K562 (cell line): ENCODE data around the gene TMEM217. TPM values are rescaled to one million over a fixed set of nuclear protein-coding genes. Genes with fewer than 3 reads are reported as not detected.
A peak's percentile ranks its signal among the peaks of the same experiment; 100 is the strongest.

Experiments
- ATAC-seq: fragments of 200-7000 bp; cut with Tn5 transposase; 3 replicates; pipeline ENCODE4 v1.9.1; 2020; ENCODE audit warnings: moderate library complexity
- BruUV-seq: library from RNA; stranded (reverse); fragments of 400-500 nt; replicated peaks from 2 replicates; lab custom pipeline; 2021; lab: Mats Ljungman, UMichigan
- CTCF ChIA-PET: fragments of 300-600 bp; formaldehyde crosslinking; extraction: SDS; loops from one replicate; lab custom pipeline; 2021; ENCODE audit warnings: low intra/inter-chr PET ratio; lab: Yijun Ruan, JAX
- POLR2A ChIA-PET: fragments of 300-600, 350-650 bp; sonication (Branson Sonifier 250); formaldehyde crosslinking; extraction: SDS; loops from one replicate; lab custom pipeline; 2021; ENCODE audit warnings: antibody characterized with exemption, inconsistent platforms; lab: Yijun Ruan, JAX
- DNase-seq, 4 experiments: peaks; one replicate each; pipeline versions ENCODE4 v3.0.0 to v3.0.0-alpha.2; 2011 to 2018; ENCODE audit warnings: low spot score in 3 of 4, mixed read lengths in 3 of 4; ENCODE audit errors: extremely low read depth in 1 of 4
- FAIRE-seq: peaks from 2 replicates; lab custom pipeline; 2011; peaks lifted over from hg19 to GRCh38; lab: Jason Lieb, UNC
- H2AFZ ChIP-seq: 2 replicates; pipeline ENCODE4 v1.6.0; 2011; ENCODE audit warnings: low read depth, low read length, control low read depth, inconsistent platforms
- H3K27ac ChIP-seq: fragments of 200-600 bp; 3 replicates; pipeline ENCODE4 v1.8.0; 2011; ENCODE audit warnings: low read depth, mild to moderate bottlenecking, control low read depth, inconsistent platforms, low read length, moderate library complexity, mixed read lengths; ENCODE audit errors: extremely low read depth
- H3K27me3 ChIP-seq, 2 experiments: fragments of 300-600 bp in 1 of 2; 2 replicates in 1 of 2; 3 replicates in 1 of 2; pipeline versions ENCODE4 v1.6.0 to v1.8.0; 2011; ENCODE audit warnings: inconsistent platforms in 2 of 2, low read length in 2 of 2, mild to moderate bottlenecking in 1 of 2, mixed read lengths in 1 of 2, moderate library complexity in 1 of 2; ENCODE audit not compliant: control insufficient read depth in 2 of 2, insufficient read depth in 2 of 2
- H3K36me3 ChIP-seq: fragments of 300-600 bp; 3 replicates; pipeline ENCODE4 v1.8.0; 2011; ENCODE audit warnings: mild to moderate bottlenecking, low read length, inconsistent platforms; ENCODE audit not compliant: control insufficient read depth, insufficient read depth
- H3K4me1 ChIP-seq, 2 experiments: fragments of 200-600 bp in 1 of 2; replicated peaks in 1 of 2; 2 replicates in 1 of 2; 3 replicates in 1 of 2; pipeline versions ENCODE4 v1.5.1 to v1.8.0; 2011; ENCODE audit warnings: inconsistent platforms in 2 of 2, low read length in 2 of 2, mild to moderate bottlenecking in 1 of 2, mixed read lengths in 1 of 2, moderate library complexity in 1 of 2; ENCODE audit not compliant: control insufficient read depth in 2 of 2, insufficient read depth in 2 of 2
- H3K4me2 ChIP-seq: 2 replicates; pipeline ENCODE4 v1.6.1; 2011; ENCODE audit warnings: low read length, control low read depth, inconsistent platforms, mixed read lengths; ENCODE audit not compliant: insufficient read depth
- H3K4me3 ChIP-seq: fragments of 200-600 bp; sonication (generic), shearing (Covaris generic); 2 replicates; pipeline ENCODE4 v1.5.1; 2016; ENCODE audit warnings: control low read depth, inconsistent platforms
- H3K79me2 ChIP-seq: fragments of 200-600 bp; 3 replicates; pipeline ENCODE4 v1.8.0; 2011; ENCODE audit warnings: low read length, inconsistent platforms; ENCODE audit not compliant: control insufficient read depth, insufficient read depth
- H3K9ac ChIP-seq, 2 experiments: 2 replicates each; pipeline versions ENCODE4 v1.6.0 to v1.6.1; 2011; ENCODE audit warnings: low read depth in 2 of 2, low read length in 2 of 2, control low read depth in 1 of 2, inconsistent platforms in 1 of 2, mild to moderate bottlenecking in 1 of 2, mixed read lengths in 1 of 2; ENCODE audit not compliant: insufficient read depth in 1 of 2
- H3K9me1 ChIP-seq: one replicate; pipeline ENCODE4 v1.6.0; 2011; ENCODE audit warnings: inconsistent platforms, mild to moderate bottlenecking, low read length, moderate library complexity; ENCODE audit not compliant: control insufficient read depth, insufficient read depth
- H3K9me3 ChIP-seq: replicated peaks from 2 replicates; pipeline ENCODE4 v1.5.1; 2011; ENCODE audit warnings: low read depth, low read length, inconsistent platforms; ENCODE audit not compliant: control insufficient read depth, insufficient read depth
- H4K20me1 ChIP-seq: replicated peaks from 2 replicates; pipeline ENCODE4 v1.6.1; 2011; ENCODE audit warnings: low read length, inconsistent platforms, mixed read lengths; ENCODE audit not compliant: control insufficient read depth, insufficient read depth
- ATF7 ChIP-seq: fragments of 450-650 bp; IDR thresholded peaks from 2 replicates; pipeline ENCODE4 v1.7.1; 2014; ENCODE audit warnings: mild to moderate bottlenecking, moderate library complexity
- JUND ChIP-seq, 2 experiments: IDR thresholded peaks; 2 replicates in 1 of 2; 3 replicates in 1 of 2; pipeline ENCODE4 v1.6.1; 2011; ENCODE audit warnings: borderline replicate concordance in 2 of 2, low read depth in 2 of 2, low read length in 2 of 2, improper control_type of control experiment in 1 of 2, missing biosample characterization in 1 of 2, missing genetic modification characterization in 1 of 2, missing genetic modification reagents in 1 of 2
- NCOR1 ChIP-seq: fragments of 450-650 bp; IDR thresholded peaks from 2 replicates; pipeline ENCODE4 v1.6.1; 2016; ENCODE audit warnings: mild to moderate bottlenecking, moderate library complexity
- POLR3G ChIP-seq: IDR thresholded peaks from 2 replicates; pipeline ENCODE4 v1.6.1; 2011; ENCODE audit not compliant: insufficient read length, insufficient replicate concordance; ENCODE audit errors: extremely low read depth
- RBM15 ChIP-seq: fragments of 200-400 bp; formaldehyde crosslinking; IDR thresholded peaks from 2 replicates; pipeline ENCODE4 v1.6.1; 2018; ENCODE audit warnings: mild to moderate bottlenecking, low read length, moderate library complexity; ENCODE audit not compliant: insufficient read depth
- SOX6 ChIP-seq: fragments of 450-650 bp; IDR thresholded peaks from 2 replicates; pipeline ENCODE4 v1.6.1; 2014; ENCODE audit warnings: mild to moderate bottlenecking
- ZNF766 ChIP-seq: fragments of 200-800 bp; sonication (Bioruptor generic); conservative IDR thresholded peaks from 2 replicates; pipeline ENCODE4 v1.6.1; 2016; ENCODE audit warnings: missing genetic modification characterization, missing compliant biosample characterization
- WGBS: fragments of 100-300 bp; shearing (Covaris generic); methylation state at CpG from one replicate; pipeline ENCODE4 v1.1.6; 2016; ENCODE audit warnings: low coverage, mixed read lengths; ENCODE audit not compliant: insufficient coverage; ENCODE audit errors: missing lambda C conversion rate; 5-methylcytosine and 5-hydroxymethylcytosine counted together
- in situ Hi-C: fragments of 300-500 bp; cut with MboI; formaldehyde crosslinking; loops from 4 replicates; pipeline ENCODE4 v1.15.0; 2018; ENCODE audit warnings: inconsistent platforms, mixed read lengths
- intact Hi-C: fragments of 100-400 bp; cut with micrococcal nuclease; formaldehyde crosslinking; loops from 2 replicates; pipeline ENCODE4 v1.14.2; 2022
- polyA plus RNA-seq, 8 experiments: library from polyadenylated mRNA; depleted of rRNA in 4 of 8; stranded (reverse) in 5 of 8; unstranded in 3 of 8; fragments of >200 nt; fragmentation: Nextera tagmentation in 2 of 8; fragmentation: Illumina TruSeq in 1 of 8; extraction: Ambion mirVana in 2 of 8; extraction: Trizol in 1 of 8; gene quantifications; 2 replicates each; pipeline versions ENCODE4 v1.2.1 to v1.2.3, GENCODE V29; 2011 to 2014; ENCODE audit warnings: inconsistent platforms in 1 of 8, missing spikeins in 1 of 8
- total RNA-seq, 7 experiments: library from RNA; depleted of rRNA in 6 of 7; stranded (reverse); fragments of >200 nt in 6 of 7; fragmentation: Illumina TruSeq in 2 of 7; extraction: Trizol in 2 of 7; gene quantifications; 2 replicates each; pipeline versions ENCODE4 v1.2.1 to v1.2.3, GENCODE V29; 2011 to 2021; ENCODE audit warnings: low replicate concordance in 1 of 7
- TF ChIP-seq, protein P1 (sequence below): fragments of 250-450 bp; sonication (Bioruptor Pico); IDR thresholded peaks from 2 replicates; pipeline ENCODE4 v1.5.0; 2020; ENCODE audit warnings: mild to moderate bottlenecking, borderline replicate concordance
- TF ChIP-seq, protein P2 (sequence below), 2 experiments: fragments of 450-650 bp in 1 of 2; sonication (generic) in 1 of 2; formaldehyde crosslinking in 1 of 2; IDR thresholded peaks in 1 of 2; conservative IDR thresholded peaks in 1 of 2; 2 replicates each; pipeline versions ENCODE4 v1.6.1 to v1.8.1; 2016 to 2023; ENCODE audit warnings: mild to moderate bottlenecking in 2 of 2, moderate library complexity in 2 of 2, inconsistent platforms in 1 of 2, missing genetic modification reagents in 1 of 2

The TMEM217 gene
- total and polyA plus RNA-seq, 9 of the 15 experiments (the other 6 are each of a cell fraction or from before 2014, with no cell fraction given) = 1.3 to 8.0 (median 1.9) TPM

DNA sequence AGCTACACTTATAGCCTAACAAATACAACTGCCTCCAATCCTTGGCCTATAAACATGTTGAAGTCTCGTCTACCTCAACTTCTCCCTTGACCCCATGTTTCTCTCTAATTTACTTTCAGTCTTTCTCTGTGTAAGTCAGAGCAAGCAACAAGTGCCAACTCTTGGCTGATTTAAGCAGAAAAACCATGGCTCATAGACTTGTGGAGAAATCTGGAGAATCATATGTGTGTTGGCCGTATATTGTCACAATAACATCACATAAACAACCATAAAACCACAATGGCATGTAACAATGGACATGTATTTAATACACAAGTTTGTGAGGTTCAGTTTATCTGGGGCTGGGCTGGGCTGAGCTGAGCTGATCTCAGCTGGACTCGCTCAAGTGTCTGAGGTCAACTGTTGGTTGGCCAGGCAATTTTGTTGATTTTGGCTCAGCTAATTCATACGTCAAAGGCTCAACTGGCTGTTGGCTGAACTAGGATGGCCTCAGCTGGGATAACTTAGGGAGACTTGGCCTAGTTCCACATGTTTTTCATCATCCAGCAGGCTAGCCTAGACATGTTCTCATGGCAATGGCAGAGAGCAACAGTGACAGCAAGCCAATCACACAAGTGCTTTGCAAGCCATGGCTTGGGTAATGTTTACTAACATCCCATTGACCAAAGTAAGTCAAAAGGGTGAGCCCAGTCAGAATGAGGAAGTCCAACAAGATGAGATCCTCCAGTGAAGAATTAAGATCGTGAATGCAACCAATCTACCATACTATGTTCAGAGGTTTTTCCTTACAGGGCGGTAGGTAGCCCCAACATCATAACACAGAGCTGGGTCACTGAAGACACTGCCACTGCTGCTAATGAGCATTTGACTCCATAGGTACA is 13.3 kb downstream of the TMEM217 start:
- Histone ChIP-seq H3K79me2 (no peaks in the 10 kb centered on the region), H3K27ac (peak overlapping the region; percentile 65), H3K9ac (peak overlapping the region; percentile 9 to 27; a peak in 2 of 4 replicates), H4K20me1 (no peaks in the 10 kb centered on the region), H3K4me2 (peak overlapping the region; percentile 49; the same call in 1 of the 2 replicates), H3K9me3 (no peaks in the 10 kb centered on the region), H3K4me3 (no peak overlapping the region), H3K4me1 (peaks cover 25 to 61% of the 10 kb centered on the region in 2 experiments), H3K36me3 (no peaks in the 10 kb centered on the region), H3K27me3 (no peaks in the 10 kb centered on the region), H2AFZ (peak overlapping the region; percentile 79), H3K9me1 (no peaks in the 10 kb centered on the region)
- no TSS peak for BruUV-seq
- ATAC-seq (peak; percentile 46), DNase-seq (peak in 3 of 4 experiments; percentile 37 to 76 (median 41)), FAIRE-seq (peak; percentile 80)
- 41% methylated on average over 6 of the region's 6 CpGs for WGBS
- POLR2A ChIA-PET = interaction anchor here (1.0 to 5.1 kb wide), 5 partner anchors 11 to 50 kb away, joined by 3 to 59 read pairs (median 3); partner anchors contain the start of genes TBC1D22B and TMEM217
- in situ Hi-C loops (no loop called here), intact Hi-C loops (loop anchor here (5.0 kb wide), 1 partner anchor 58 kb away; no protein-coding TSS in a partner anchor)
- CTCF ChIA-PET = interaction anchor here (0.6 kb wide), 1 partner anchor 346 kb away, joined by 4 read pairs; no protein-coding TSS in a partner anchor
- TF ChIP-seq NCOR1 (peak; percentile 14; the same call in 1 of the 2 replicates), ATF7 (peak; percentile 56), RBM15 (no peak), POLR3G (no peak), ZNF766 (peak; percentile 24; the same call in 1 of the 2 replicates), JUND (IDR thresholded peaks at IDR 0.05; ENCODE audit: borderline replicate concordance, low read depth, low read length) (no peak), JUND (tag; IDR thresholded peaks at IDR 0.05; ENCODE audit: borderline replicate concordance, low read depth, low read length) (peak; percentile 65; the same call in 2 of the 3 replicates), SOX6 (peak; percentile 41; the same call in 1 of the 2 replicates)
- TF ChIP-seq, protein P1, sequence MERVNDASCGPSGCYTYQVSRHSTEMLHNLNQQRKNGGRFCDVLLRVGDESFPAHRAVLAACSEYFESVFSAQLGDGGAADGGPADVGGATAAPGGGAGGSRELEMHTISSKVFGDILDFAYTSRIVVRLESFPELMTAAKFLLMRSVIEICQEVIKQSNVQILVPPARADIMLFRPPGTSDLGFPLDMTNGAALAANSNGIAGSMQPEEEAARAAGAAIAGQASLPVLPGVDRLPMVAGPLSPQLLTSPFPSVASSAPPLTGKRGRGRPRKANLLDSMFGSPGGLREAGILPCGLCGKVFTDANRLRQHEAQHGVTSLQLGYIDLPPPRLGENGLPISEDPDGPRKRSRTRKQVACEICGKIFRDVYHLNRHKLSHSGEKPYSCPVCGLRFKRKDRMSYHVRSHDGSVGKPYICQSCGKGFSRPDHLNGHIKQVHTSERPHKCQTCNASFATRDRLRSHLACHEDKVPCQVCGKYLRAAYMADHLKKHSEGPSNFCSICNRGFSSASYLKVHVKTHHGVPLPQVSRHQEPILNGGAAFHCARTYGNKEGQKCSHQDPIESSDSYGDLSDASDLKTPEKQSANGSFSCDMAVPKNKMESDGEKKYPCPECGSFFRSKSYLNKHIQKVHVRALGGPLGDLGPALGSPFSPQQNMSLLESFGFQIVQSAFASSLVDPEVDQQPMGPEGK (CRISPR knock-in tag) = no peak
- TF ChIP-seq, protein P2, sequence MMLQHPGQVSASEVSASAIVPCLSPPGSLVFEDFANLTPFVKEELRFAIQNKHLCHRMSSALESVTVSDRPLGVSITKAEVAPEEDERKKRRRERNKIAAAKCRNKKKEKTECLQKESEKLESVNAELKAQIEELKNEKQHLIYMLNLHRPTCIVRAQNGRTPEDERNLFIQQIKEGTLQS (IDR thresholded peaks at IDR 0.05) = peak; percentile 56; the same call in 1 of the 2 replicates
- TF ChIP-seq, protein P2 (CRISPR knock-in tag; conservative IDR thresholded peaks at IDR 0.05) = no peak
